IPS DF 4.7 (cell line): ENCODE data around the gene C6orf47.

Source experiments
- DNase-seq: peaks from one replicate; pipeline ENCODE4 v3.0.0-alpha.2; 2013; ENCODE audit warnings: low spot score; ENCODE audit errors: extremely low read depth

Gene C6orf47

GRCh38 chr6:31614684-31615578 is 45.6 kb downstream of the C6orf47 start, which contains the start of gene AIF1:
TSS of gene AIF1 (plus strand) at chr6:31615234. CDS start at chr6:31615330, 96 bp downstream.
- DNase-seq, result no peak

DNA sequence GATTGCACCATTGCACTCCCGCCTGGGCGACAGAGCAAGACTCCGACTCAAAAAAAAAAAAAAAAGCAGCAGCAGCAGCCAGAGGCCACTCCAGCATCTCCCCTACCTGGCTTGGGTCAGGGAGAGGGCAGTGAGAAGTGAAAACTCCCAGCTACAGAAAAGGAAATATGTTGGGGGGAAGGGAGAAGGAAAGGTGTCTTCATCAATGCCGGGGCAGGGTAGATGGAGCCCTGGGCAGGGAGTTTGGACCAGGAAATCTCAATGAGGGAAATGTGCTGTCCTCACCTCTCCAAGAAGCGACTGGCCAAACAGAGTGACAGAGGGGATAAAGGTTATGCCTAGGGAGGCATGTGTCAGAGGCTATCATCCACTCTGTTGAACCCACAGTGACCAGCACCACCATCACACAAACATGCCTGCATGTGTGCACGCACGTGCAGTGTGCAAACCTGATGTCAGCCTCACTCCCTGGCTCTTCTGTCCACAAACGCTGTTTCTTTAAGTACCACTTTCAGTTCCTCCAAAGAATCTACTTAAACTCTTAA is 46.4 kb downstream of the C6orf47 start:
- DNase-seq, result no peak

DNA sequence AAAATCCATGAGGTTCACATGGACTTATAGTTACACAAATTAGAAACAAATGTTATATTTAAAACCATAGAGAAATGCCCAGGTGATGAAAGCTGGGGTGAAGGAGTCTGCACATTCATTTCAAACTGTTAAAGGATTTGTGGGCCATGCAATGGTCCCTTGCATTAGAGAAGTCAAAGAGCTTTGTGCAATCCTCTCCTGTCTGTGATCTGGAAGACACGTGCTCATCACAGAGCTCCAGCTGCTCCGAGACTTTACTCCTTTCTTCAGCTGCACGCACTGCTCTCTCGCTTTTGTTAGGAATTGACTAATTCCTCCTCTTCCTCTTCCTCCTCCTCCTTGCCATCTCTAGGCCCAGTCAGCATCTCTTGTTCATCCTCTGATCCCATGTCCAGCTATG is 49.6 kb downstream of the C6orf47 start:
- DNase-seq, result no peak

DNA sequence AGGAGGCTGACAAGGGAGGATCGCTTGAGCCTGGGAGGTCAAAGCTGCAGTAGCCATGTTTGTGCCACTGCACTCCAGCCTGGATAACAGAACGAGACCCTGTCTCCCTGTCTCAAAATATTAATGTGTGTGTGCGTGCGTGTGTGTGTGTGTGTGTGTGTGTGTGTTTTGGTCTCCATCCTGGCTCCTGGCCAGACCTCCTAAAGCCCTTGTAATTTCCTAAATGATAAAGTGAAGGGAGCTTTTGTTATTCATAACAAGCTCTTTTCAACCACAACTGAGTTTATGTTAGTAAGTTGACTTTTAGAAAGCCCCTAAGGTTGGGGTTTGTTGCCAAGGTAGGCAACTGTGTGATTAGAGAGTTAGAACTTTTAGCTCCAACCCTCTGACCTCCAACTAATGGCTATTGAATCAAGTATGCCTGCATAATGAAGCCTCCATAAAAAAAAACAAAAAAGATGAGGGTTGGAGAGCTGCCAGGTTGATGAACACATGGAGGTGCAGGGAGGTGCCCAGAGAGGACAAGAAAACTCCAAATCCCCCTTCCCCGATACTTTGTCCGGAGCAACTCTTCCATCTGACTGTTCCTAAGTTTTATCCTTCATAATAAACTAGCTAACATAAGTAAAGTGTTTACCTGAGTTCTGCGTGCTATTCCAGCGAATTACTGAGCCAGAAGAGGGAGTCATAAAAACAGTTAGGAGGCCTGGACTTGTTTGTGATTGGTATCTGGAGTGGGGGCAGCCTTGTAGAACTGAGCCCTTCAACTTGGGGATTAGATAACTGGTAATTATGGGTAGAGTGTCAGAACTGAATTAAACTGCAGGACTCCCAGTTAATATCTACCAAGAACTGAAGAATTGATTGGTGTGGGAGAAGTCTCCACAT is 50.8 kb downstream of the C6orf47 start:
- DNase-seq, result no peak
